ENCODE data around the gene LAMA5. TPM values are rescaled to one million over a fixed set of nuclear protein-coding genes. Genes with fewer than 3 reads are reported as not detected.

The LAMA5 gene
- total RNA-seq, 1 donor from 2014 or later: 14.1 TPM

DNA sequence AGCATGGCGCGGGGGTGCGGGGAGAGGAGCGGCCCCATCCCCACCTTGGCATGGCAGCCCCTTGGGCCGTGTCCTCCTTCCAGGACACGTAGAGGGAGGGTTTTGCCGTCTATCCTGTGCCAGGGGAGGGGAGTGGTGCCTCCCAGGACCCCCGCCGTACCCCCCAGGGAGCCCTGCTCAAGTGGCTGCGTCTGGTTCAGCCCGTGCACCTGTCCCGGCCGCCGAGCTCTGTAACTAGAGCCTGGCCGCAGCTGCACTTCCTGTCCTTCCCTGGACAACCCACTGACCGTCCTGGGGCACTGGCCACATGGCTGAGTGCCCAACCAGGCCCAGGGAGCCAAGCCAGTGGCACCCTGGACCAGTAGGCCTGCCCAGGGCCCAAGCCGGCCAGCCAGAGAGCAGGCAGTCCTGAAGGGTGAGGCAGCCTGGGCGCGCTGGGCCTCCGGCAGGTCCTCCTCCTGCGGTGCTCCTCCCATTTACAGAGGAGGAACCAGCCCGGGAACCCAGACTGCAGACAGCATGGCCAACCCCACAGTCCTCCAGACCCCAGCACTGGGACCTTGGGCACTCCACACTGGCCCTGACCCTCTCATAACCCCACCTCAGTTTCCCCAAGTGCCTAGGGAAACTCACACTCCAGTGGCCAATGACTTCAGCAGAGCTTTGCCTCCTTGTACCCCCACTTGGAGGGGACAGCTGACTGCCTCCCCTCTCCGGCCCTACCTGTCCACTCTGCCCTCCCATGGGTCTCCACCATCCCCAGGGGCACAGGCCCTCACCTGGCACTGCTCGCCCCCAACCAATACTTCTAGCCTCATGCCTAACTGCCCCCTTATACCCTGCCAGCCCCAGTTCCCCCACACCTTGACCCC, 8.7 kb downstream of the LAMA5 start:
- peak overlapping the region; percentile 23 to 58 (median 33) for H3K4me3 ChIP-seq (ENCODE audit: low read length in 3 of 3)
- peak overlapping the region; percentile 81 for H3K27ac ChIP-seq (ENCODE audit: low read depth, low read length)
- peaks cover 70 to 91% (median 87%) of the 10 kb centered on the region in 3 donors for H3K4me1 ChIP-seq (ENCODE audit: control insufficient read depth in 3 of 3, insufficient read depth in 3 of 3, low read length in 3 of 3)
- H3K36me3 ChIP-seq (ENCODE audit: control insufficient read depth in 3 of 3, insufficient read depth in 3 of 3, low read length in 3 of 3): no peaks in the 10 kb centered on the region
- H3K9me3 ChIP-seq (ENCODE audit: control insufficient read depth in 3 of 3, low read length in 3 of 3): no peaks in the 10 kb centered on the region
- peak overlapping the region; percentile 53 to 71 (median 57) for H3K9ac ChIP-seq (ENCODE audit: low read depth in 1 of 3, low read length in 3 of 3)
- no peaks in the 10 kb centered on the region for H3K27me3 ChIP-seq (ENCODE audit: control insufficient read depth in 3 of 3, insufficient read depth in 3 of 3, low read length in 3 of 3)

DNA sequence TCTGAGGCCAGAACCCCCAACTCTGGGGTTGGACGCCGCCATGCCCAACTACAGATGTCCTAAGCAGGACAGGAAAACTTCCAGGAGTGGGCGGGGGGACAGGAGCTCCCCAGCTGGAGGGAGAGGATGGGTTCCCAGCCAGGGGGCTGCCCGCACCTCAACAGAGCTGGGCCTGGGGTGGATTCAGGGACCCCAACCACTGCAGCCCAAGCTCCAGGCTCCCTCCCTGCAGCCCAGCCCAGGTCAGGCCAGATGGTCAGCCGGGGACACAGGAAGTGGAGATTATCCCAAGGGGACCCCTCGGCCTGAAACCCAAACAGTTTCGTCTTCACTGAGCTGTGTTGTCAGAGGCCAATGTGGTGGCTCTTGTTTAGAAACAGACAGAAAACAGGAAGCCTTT, 9.4 kb downstream of the LAMA5 start:
- Histone ChIP-seq H3K4me1 (ENCODE audit: control insufficient read depth in 3 of 3, insufficient read depth in 3 of 3, low read length in 3 of 3) (peaks cover 77 to 90% (median 86%) of the 10 kb centered on the region in 3 donors), H3K27ac (ENCODE audit: low read depth, low read length) (peak overlapping the region; percentile 81), H3K4me3 (ENCODE audit: low read length in 3 of 3) (peak overlapping the region in 2 of 3 donors; percentile 33 to 58), H3K9me3 (ENCODE audit: control insufficient read depth in 3 of 3, low read length in 3 of 3) (no peaks in the 10 kb centered on the region), H3K27me3 (ENCODE audit: control insufficient read depth in 3 of 3, insufficient read depth in 3 of 3, low read length in 3 of 3) (no peaks in the 10 kb centered on the region), H3K36me3 (ENCODE audit: control insufficient read depth in 3 of 3, insufficient read depth in 3 of 3, low read length in 3 of 3) (peaks cover 0 to 1% (median 0%) of the 10 kb centered on the region in 3 donors), H3K9ac (ENCODE audit: low read depth in 1 of 3, low read length in 3 of 3) (peak overlapping the region; percentile 33 to 71 (median 53))

DNA sequence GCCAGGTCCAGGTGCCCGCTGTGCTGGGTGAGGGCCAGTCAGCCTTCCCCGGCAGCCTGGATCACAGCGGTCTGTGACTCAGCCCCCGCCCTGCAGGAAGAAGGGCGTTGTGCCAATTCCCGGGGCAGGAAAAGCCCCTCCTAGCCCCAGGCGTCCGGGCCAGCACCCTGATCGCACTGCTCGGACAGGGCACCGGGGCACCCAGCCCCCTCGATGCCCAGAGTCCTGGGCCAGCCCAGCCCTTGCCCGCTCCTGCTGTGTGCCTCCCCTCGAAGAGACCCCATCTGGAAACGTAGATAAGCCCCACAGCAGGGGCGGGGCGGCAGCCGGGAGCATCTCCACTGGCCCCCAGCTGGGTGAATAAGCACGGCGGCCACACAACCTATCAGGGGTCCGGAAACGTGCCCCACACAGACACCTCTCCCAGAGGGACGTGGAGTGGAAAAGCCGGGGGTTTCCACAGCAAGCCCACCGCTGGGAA, 9.9 kb downstream of the LAMA5 start:
- Histone ChIP-seq H3K27ac (ENCODE audit: low read depth, low read length) (peak overlapping the region; percentile 81), H3K36me3 (ENCODE audit: control insufficient read depth in 3 of 3, insufficient read depth in 3 of 3, low read length in 3 of 3) (peaks cover 0 to 3% (median 0%) of the 10 kb centered on the region in 3 donors), H3K9me3 (ENCODE audit: control insufficient read depth in 3 of 3, low read length in 3 of 3) (no peaks in the 10 kb centered on the region), H3K9ac (ENCODE audit: low read depth in 1 of 3, low read length in 3 of 3) (peak overlapping the region in 2 of 3 donors; percentile 53 to 71), H3K4me1 (ENCODE audit: control insufficient read depth in 3 of 3, insufficient read depth in 3 of 3, low read length in 3 of 3) (peaks cover 78 to 89% (median 86%) of the 10 kb centered on the region in 3 donors), H3K27me3 (ENCODE audit: control insufficient read depth in 3 of 3, insufficient read depth in 3 of 3, low read length in 3 of 3) (no peaks in the 10 kb centered on the region), H3K4me3 (ENCODE audit: low read length in 3 of 3) (peak overlapping the region; percentile 36 to 58 (median 43))

DNA sequence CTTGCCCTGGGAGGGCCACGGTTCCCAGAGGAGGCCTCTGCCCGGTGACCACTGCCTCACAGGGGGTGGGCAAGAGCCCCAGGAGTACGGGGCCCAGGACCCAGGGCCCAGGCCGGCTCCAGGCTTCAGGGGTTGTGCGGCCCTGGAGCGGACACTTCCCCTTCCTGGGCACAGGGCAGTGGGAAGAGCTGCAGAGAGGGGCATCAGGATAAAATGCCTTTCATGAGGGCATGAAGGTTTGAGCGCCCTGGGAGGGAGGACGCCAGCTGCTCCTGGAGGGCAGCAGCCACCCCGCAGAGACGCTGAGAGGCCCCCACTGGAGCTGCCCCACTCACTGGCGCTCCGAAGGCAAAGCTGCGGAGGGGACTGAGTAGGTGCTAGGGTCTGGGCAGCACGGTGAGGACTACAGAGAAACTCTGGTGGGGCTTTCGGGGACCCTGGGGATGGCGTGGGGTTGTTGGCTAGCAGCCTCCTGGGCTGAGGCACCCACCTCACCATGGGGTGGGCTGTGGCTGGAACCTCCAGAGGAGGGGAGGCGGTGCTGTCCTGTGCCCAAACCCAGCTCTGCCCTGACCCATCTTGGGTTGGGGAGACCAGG, 10.4 kb downstream of the LAMA5 start:
- Histone ChIP-seq H3K4me1 (ENCODE audit: control insufficient read depth in 3 of 3, insufficient read depth in 3 of 3, low read length in 3 of 3) (peaks cover 72 to 86% (median 85%) of the 10 kb centered on the region in 3 donors), H3K9me3 (ENCODE audit: control insufficient read depth in 3 of 3, low read length in 3 of 3) (no peaks in the 10 kb centered on the region), H3K4me3 (ENCODE audit: low read length in 3 of 3) (peak overlapping the region in 2 of 3 donors; percentile 43 to 54), H3K27ac (ENCODE audit: low read depth, low read length) (peak overlapping the region; percentile 81), H3K9ac (ENCODE audit: low read depth in 1 of 3, low read length in 3 of 3) (peak overlapping the region in 2 of 3 donors; percentile 53 to 71), H3K27me3 (ENCODE audit: control insufficient read depth in 3 of 3, insufficient read depth in 3 of 3, low read length in 3 of 3) (no peaks in the 10 kb centered on the region), H3K36me3 (ENCODE audit: control insufficient read depth in 3 of 3, insufficient read depth in 3 of 3, low read length in 3 of 3) (peaks cover 0 to 3% (median 0%) of the 10 kb centered on the region in 3 donors)

DNA sequence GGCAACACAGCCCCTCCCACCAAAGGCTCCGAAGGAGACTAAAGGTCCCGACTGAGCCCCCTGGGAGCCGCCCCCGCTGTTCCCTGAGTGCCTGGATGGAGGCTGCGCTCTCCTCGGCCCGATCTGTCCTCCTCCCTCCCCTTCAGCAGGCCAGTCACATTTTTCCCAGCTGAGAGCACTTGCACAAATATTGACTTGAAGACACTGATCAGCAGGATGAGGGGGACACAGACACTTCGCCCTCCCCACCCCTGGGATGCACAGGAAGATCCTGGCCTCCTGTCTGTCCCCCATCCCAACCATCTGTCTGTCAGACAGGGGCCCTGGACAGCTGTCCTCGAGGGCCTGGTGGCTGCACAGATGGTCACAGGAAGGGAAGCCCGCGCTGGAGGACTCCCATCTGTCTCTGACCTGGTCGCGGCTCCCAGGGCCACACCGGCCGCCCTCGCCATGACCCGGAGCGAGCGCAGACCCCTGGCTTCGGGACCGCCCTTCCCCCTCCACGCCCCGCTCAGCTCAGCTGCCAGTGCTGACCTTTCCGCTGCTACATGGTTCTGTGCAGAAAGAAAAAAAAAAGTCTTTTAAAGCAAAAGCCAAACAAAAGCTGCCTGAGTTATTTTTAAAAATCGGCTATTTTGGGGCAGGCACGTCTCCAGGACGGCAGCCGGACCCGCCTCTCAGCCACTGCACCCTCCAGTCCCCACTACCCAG, 11.1 kb downstream of the LAMA5 start:
- Histone ChIP-seq H3K9ac (ENCODE audit: low read depth in 1 of 3, low read length in 3 of 3) (peak overlapping the region in 2 of 3 donors; percentile 53 to 71), H3K4me3 (ENCODE audit: low read length in 3 of 3) (peak overlapping the region in 2 of 3 donors; percentile 14 to 54), H3K9me3 (ENCODE audit: control insufficient read depth in 3 of 3, low read length in 3 of 3) (no peaks in the 10 kb centered on the region), H3K4me1 (ENCODE audit: control insufficient read depth in 3 of 3, insufficient read depth in 3 of 3, low read length in 3 of 3) (peaks cover 68 to 80% (median 79%) of the 10 kb centered on the region in 3 donors), H3K36me3 (ENCODE audit: control insufficient read depth in 3 of 3, insufficient read depth in 3 of 3, low read length in 3 of 3) (peaks cover 0 to 5% (median 3%) of the 10 kb centered on the region in 3 donors), H3K27me3 (ENCODE audit: control insufficient read depth in 3 of 3, insufficient read depth in 3 of 3, low read length in 3 of 3) (no peaks in the 10 kb centered on the region), H3K27ac (ENCODE audit: low read depth, low read length) (peak overlapping the region; percentile 81)

DNA sequence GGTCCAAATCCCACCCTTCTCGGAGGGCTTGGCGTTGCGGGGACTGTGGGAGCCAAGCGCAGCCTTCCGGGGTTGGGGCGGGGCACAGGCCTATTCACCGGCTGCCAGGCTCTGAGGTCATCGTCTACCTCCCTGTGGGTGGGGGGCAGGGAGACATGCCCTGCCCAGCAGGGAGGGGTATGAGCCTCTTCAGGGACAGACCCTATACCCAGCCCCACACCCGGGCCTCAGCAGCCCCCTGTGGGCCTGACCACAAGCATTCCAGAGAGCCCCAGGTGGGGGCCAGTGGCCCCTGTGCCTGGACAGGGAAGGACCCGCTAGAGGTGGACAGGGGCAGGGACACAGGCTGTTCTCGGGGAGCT, 11.6 kb downstream of the LAMA5 start:
- Histone ChIP-seq H3K27me3 (ENCODE audit: control insufficient read depth in 3 of 3, insufficient read depth in 3 of 3, low read length in 3 of 3) (no peaks in the 10 kb centered on the region), H3K4me1 (ENCODE audit: control insufficient read depth in 3 of 3, insufficient read depth in 3 of 3, low read length in 3 of 3) (peaks cover 65 to 77% (median 74%) of the 10 kb centered on the region in 3 donors), H3K27ac (ENCODE audit: low read depth, low read length) (peak overlapping the region; percentile 81), H3K4me3 (ENCODE audit: low read length in 3 of 3) (peak overlapping the region in 1 of 3 donors; percentile 14), H3K9me3 (ENCODE audit: control insufficient read depth in 3 of 3, low read length in 3 of 3) (no peaks in the 10 kb centered on the region), H3K36me3 (ENCODE audit: control insufficient read depth in 3 of 3, insufficient read depth in 3 of 3, low read length in 3 of 3) (peaks cover 0 to 5% (median 4%) of the 10 kb centered on the region in 3 donors), H3K9ac (ENCODE audit: low read depth in 1 of 3, low read length in 3 of 3) (peak overlapping the region in 2 of 3 donors; percentile 43 to 71)

DNA sequence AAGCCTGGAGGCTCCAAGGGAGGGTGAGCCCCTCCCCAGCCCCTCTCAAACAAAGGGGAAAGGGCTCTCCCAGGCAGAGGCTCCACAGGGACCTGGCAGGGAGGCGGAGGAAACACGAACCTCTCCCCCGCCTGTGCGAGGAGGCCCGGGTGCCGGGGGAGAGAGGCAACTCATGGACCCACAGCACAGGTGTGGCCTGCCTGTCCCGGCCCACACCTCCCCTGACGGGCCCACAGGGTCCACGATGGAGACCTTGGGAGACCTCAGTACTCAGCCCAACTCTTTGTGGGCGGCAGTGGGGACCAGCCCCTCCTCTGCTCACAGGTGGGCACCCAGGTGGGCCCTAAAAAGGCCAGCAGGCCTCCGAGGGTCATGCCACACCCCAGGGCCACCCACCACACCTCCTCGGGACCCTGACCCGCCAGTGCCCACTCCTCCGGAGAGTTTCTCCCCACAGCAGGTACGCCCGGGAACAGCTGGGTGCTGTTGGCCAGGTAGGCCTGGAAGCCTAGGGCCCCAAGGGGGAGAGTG, 12.2 kb downstream of the LAMA5 start:
- no peak overlapping the region for H3K4me3 ChIP-seq (ENCODE audit: low read length in 3 of 3)
- H3K9ac ChIP-seq (ENCODE audit: low read depth in 1 of 3, low read length in 3 of 3): peak overlapping the region in 1 of 3 donors; percentile 71
- peaks cover 65 to 78% (median 74%) of the 10 kb centered on the region in 3 donors for H3K4me1 ChIP-seq (ENCODE audit: control insufficient read depth in 3 of 3, insufficient read depth in 3 of 3, low read length in 3 of 3)
- H3K27me3 ChIP-seq (ENCODE audit: control insufficient read depth in 3 of 3, insufficient read depth in 3 of 3, low read length in 3 of 3): no peaks in the 10 kb centered on the region
- H3K36me3 ChIP-seq (ENCODE audit: control insufficient read depth in 3 of 3, insufficient read depth in 3 of 3, low read length in 3 of 3): peaks cover 0 to 5% (median 5%) of the 10 kb centered on the region in 3 donors
- H3K9me3 ChIP-seq (ENCODE audit: control insufficient read depth in 3 of 3, low read length in 3 of 3): no peaks in the 10 kb centered on the region
- peak overlapping the region; percentile 81 for H3K27ac ChIP-seq (ENCODE audit: low read depth, low read length)

DNA sequence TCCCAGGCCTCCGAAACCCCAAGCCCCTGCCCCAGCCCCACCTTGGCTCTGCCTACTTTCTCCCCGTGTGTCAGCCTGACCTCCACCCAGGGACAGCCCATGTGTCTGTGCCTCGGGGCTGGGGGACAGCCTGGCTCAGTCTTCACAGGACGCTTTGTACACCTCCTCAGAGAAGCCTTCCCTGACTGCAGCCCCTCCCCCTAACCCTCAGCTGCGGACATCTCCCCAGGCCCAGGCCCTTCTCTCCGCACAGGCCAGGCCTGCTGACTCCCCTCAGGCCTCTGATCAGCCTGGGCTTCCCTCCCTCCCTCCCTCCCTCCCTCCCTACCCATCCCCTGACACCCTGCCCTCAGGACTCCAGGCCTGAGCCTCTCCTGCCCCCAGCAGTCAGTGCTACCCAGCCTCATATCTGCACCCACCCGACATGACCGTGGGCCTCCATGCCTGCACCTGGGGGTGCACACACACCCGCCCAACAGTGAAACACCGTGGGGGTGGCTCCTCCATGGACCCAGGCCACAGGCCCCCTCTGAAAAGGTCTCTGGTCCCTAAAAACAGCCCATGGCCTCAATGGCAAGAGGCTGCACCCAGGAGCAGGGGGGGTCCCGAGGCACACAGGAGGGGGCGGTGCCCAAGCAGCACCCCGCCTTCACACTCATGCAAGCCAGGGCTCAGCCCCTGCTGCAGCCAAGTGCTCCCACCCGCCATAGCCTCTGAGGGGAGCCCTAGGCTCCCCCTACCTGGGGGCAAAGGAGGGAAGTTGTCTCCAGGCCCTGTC, 12.9 kb downstream of the LAMA5 start:
- Histone ChIP-seq H3K36me3 (ENCODE audit: control insufficient read depth in 3 of 3, insufficient read depth in 3 of 3, low read length in 3 of 3) (peaks cover 0 to 5% (median 5%) of the 10 kb centered on the region in 3 donors), H3K9me3 (ENCODE audit: control insufficient read depth in 3 of 3, low read length in 3 of 3) (no peaks in the 10 kb centered on the region), H3K27me3 (ENCODE audit: control insufficient read depth in 3 of 3, insufficient read depth in 3 of 3, low read length in 3 of 3) (no peaks in the 10 kb centered on the region), H3K4me1 (ENCODE audit: control insufficient read depth in 3 of 3, insufficient read depth in 3 of 3, low read length in 3 of 3) (peaks cover 62 to 73% (median 70%) of the 10 kb centered on the region in 3 donors), H3K9ac (ENCODE audit: low read depth in 1 of 3, low read length in 3 of 3) (no peak overlapping the region), H3K4me3 (ENCODE audit: low read length in 3 of 3) (no peak overlapping the region), H3K27ac (ENCODE audit: low read depth, low read length) (no peak overlapping the region)
